ENCODE data around the gene RABGAP1L. TPM values are rescaled to one million over a fixed set of nuclear protein-coding genes. Genes with fewer than 3 reads are reported as not detected.

The RABGAP1L gene
- total and polyA plus RNA-seq, 2 of the 8 experiments (the other 6 are each of a cell fraction or from before 2014, with no cell fraction given) = 33.3 to 156 TPM

DNA sequence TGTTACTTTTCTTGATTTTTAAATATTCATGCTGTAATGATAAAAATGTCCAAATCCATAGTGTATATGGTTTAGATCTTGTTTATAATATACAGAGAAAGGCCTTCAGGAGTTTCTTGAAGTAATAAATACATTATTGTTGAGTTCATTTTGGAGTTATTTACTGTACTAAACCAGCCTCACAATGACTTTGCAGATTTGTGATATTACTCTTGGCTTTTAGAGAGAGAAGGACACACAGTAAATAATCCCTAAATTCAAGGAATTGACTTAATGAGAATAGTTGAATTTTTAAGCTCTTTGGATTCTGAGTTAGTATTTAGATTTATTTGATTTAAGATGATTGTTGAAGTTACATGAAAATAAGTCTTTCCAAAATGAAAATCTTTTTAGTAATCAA lies 38.9 kb downstream of the RABGAP1L start:
- no peak overlapping the region for H3K23ac ChIP-seq (ENCODE audit: insufficient read length)
- DNase-seq (ENCODE audit: low read depth in 1 of 2, low spot score in 2 of 2) (no peak), FAIRE-seq (no peak)
- no peak overlapping the region for H3K4me2 ChIP-seq (ENCODE audit: insufficient read depth in 1 of 2, low read depth in 2 of 2, low read length in 2 of 2)
- no peaks in the 10 kb centered on the region for H3K36me3 ChIP-seq (ENCODE audit: control insufficient read depth in 2 of 4, insufficient read depth in 4 of 4, low read length in 3 of 4)
- no peak overlapping the region for H2BK5ac ChIP-seq (ENCODE audit: low read depth, low read length)
- H3K27me3 ChIP-seq (replicated peaks in 1 of 4; ENCODE audit: control insufficient read depth in 3 of 4, extremely low read depth in 1 of 4, insufficient read depth in 3 of 4, low read length in 3 of 4) = no peaks in the 10 kb centered on the region
- H3K4ac ChIP-seq (replicated peaks; ENCODE audit: insufficient read length, low read depth, low read length) = no peak overlapping the region
- H4K20me1 ChIP-seq (replicated peaks in 1 of 2; ENCODE audit: control insufficient read depth in 1 of 2, insufficient read depth in 2 of 2, low read length in 2 of 2) = no peaks in the 10 kb centered on the region
- H2AK5ac ChIP-seq (ENCODE audit: low read depth, low read length) = no peak overlapping the region
- H3K27ac ChIP-seq (ENCODE audit: low read depth, low read length) = no peak overlapping the region
- H3K9ac ChIP-seq (replicated peaks in 1 of 4; ENCODE audit: extremely low read depth in 1 of 4, low read depth in 3 of 4, low read length in 3 of 4) = no peak overlapping the region
- no peak overlapping the region for H3K14ac ChIP-seq (ENCODE audit: insufficient read length)
- no peak overlapping the region for H4K91ac ChIP-seq (replicated peaks; ENCODE audit: insufficient read length, low read length)
- H2BK15ac ChIP-seq (ENCODE audit: low read length) = no peak overlapping the region
- H2BK12ac ChIP-seq (ENCODE audit: low read depth, low read length) = no peak overlapping the region
- no peak overlapping the region for H3K18ac ChIP-seq (ENCODE audit: extremely low read depth, low read length)
- no peaks in the 10 kb centered on the region for H3K79me2 ChIP-seq (ENCODE audit: control insufficient read depth in 1 of 2, insufficient read depth in 2 of 2, low read length in 2 of 2)
- CTCF ChIA-PET (ENCODE audit: partially characterized antibody) = no interaction called here
- H3K4me1 ChIP-seq (replicated peaks in 1 of 4; ENCODE audit: control insufficient read depth in 3 of 4, insufficient read depth in 4 of 4, low read length in 3 of 4) = no peaks in the 10 kb centered on the region
- no peak overlapping the region for H3K56ac ChIP-seq (replicated peaks; ENCODE audit: insufficient read length, low read depth, low read length)
- H4K8ac ChIP-seq (ENCODE audit: extremely low read depth, insufficient read depth, low read length) = no peak overlapping the region
- H2BK120ac ChIP-seq (replicated peaks; ENCODE audit: low read depth, low read length) = no peak overlapping the region
- POLR2A ChIA-PET (ENCODE audit: partially characterized antibody) = interaction anchor here (1.2 kb wide), 1 partner anchor 332 kb away, joined by 3 read pairs; no protein-coding TSS in a partner anchor
- no peak overlapping the region for H3K4me3 ChIP-seq (ENCODE audit: extremely low read depth in 1 of 4, insufficient read depth in 2 of 4, low read depth in 3 of 4, low read length in 4 of 4)
- no peak overlapping the region for H2AFZ ChIP-seq (ENCODE audit: low read length)
- no peaks in the 10 kb centered on the region for H3K9me3 ChIP-seq (ENCODE audit: insufficient read depth in 2 of 2, low read depth in 1 of 2, low read length in 1 of 2)
- no peak overlapping the region for H2BK20ac ChIP-seq (ENCODE audit: low read length)
- no peaks in the 10 kb centered on the region for H3K23me2 ChIP-seq (ENCODE audit: low read depth, low read length)
- no peak overlapping the region for H4K5ac ChIP-seq (ENCODE audit: insufficient read length, low read depth, low read length)
- H3K79me1 ChIP-seq (ENCODE audit: low read depth, low read length) = no peaks in the 10 kb centered on the region
- TF ChIP-seq SRF (IDR thresholded peaks at IDR 0.05; ENCODE audit: low read depth, low read length) (no peak), RNF2 (IDR thresholded peaks at IDR 0.05; ENCODE audit: borderline replicate concordance, low read depth, low read length, missing control alignments, poor library complexity, severe bottlenecking) (no peak), JUN (IDR thresholded peaks at IDR 0.05; ENCODE audit: low read depth, low read length) (no peak), EGR1 (IDR thresholded peaks at IDR 0.05; ENCODE audit: borderline replicate concordance, low read depth, low read length) (no peak), CBX8 (IDR thresholded peaks at IDR 0.05; ENCODE audit: borderline replicate concordance, low read depth, low read length) (no peak), POU5F1 (IDR thresholded peaks at IDR 0.05; ENCODE audit: low read depth, low read length) (no peak), SAP30 (IDR thresholded peaks at IDR 0.05; ENCODE audit: insufficient read depth, insufficient replicate concordance, low read length) (no peak), POLR2AphosphoS5 (IDR thresholded peaks at IDR 0.05; ENCODE audit: low read depth, low read length) (no peak), RXRA (IDR thresholded peaks at IDR 0.05; ENCODE audit: insufficient read depth, low read depth, low read length) (no peak), GTF2F1 (IDR thresholded peaks at IDR 0.05; ENCODE audit: borderline replicate concordance, low read depth, low read length) (no peak), TAF7 (optimal IDR thresholded peaks at IDR 0.05; ENCODE audit: borderline replicate concordance, low read depth, low read length) (no peak), POLR2A (IDR thresholded peaks at IDR 0.05; ENCODE audit: control extremely low read depth in 1 of 2, low read depth in 2 of 2, low read length in 2 of 2) (no peak)
- TF ChIP-seq, protein P1, sequence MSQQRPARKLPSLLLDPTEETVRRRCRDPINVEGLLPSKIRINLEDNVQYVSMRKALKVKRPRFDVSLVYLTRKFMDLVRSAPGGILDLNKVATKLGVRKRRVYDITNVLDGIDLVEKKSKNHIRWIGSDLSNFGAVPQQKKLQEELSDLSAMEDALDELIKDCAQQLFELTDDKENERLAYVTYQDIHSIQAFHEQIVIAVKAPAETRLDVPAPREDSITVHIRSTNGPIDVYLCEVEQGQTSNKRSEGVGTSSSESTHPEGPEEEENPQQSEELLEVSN (IDR thresholded peaks at IDR 0.05) = no peak
- TF ChIP-seq, protein P2, sequence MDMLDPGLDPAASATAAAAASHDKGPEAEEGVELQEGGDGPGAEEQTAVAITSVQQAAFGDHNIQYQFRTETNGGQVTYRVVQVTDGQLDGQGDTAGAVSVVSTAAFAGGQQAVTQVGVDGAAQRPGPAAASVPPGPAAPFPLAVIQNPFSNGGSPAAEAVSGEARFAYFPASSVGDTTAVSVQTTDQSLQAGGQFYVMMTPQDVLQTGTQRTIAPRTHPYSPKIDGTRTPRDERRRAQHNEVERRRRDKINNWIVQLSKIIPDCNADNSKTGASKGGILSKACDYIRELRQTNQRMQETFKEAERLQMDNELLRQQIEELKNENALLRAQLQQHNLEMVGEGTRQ (IDR thresholded peaks at IDR 0.05; ENCODE audit: low read length) = no peak

Data from H1 (cell line).